NCI-H345 treated with DMSO at 0.1 percent for 48 hours (cell line): Measurements from ENCODE around the gene NTM.

Experiments used
- DNase-seq: peaks from one replicate; lab custom pipeline; 2025; ENCODE audit not compliant: unreplicated experiment; lab: John Stamatoyannopoulos, UW

The NTM gene

DNA sequence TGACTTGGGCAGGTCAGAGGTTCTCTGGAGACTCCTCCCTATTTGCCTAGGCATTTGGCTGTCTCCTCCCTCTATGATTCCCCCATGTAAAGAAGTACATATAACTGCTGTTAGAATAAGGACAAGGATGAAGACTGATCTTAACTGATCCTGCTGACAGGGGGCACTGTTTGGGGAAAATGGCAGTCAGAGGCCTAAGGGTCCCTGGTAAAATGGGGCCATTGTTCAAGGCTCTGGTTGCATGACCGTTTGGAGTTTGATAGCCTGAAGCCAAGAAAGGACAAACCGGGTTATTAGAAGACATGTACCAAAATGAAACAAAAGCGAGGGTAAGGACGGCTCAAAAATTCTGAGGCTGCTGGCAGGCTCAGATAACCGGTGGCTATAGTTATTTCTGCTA, 712.2 kb downstream of the NTM start:
- no peak for DNase-seq

DNA sequence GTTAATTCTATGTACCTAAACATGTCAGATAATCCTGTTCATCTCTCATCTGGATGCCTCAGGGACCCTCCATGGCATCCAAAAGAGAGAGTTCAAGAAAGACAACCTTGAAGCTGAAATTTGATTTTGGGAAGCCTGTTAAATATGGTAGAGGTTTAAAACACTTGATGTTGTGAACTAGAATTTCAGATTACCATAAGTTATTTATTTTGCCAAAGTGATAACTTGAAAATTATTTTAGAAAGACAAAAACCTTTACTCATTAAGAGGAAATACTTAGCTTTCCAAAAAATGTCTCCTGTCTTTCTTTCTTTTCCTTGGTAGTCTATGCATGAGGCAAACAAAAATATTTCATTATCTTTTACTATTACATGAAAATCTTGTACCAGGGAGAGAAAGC, 714.0 kb downstream of the NTM start:
- DNase-seq, result no peak

DNA sequence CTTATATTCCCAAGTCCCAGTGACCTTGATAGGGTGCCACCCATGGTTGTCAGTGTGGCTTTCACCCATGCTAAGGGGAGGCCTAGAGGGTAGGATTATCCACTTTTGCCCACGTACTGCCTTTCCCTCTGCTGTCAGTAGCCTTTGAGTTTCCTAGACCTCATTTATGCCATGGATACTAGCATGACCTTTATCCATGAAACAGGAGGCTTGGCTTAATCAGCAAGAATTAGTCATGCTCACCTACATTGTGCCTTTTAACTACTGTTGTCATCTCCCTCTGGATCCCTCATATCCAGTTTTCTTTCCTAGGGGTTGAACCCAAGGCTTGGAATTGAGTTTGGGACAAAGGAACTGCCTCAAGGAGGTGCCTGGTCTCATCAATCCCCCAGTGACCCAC, 716.7 kb downstream of the NTM start:
- no peak for DNase-seq

DNA sequence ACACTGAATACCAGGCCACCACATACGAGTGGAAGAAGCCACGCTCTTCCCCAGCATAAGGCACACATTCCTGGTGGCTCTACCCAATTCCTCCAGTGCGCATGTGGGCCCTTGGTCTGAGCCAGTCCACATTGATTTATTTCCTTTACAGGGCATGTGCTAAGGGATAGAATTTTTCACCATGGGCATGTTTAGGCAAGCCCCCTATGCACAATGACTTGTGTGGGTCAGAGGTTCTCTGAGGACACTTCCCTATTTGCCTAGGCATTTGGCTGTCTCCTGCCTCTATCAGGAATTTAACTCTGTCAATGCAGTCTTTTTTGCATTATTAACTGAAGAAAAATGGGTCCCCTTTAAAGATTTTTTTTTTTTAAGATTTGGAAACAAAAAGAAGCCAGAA, 718.1 kb downstream of the NTM start:
- no peak for DNase-seq

DNA sequence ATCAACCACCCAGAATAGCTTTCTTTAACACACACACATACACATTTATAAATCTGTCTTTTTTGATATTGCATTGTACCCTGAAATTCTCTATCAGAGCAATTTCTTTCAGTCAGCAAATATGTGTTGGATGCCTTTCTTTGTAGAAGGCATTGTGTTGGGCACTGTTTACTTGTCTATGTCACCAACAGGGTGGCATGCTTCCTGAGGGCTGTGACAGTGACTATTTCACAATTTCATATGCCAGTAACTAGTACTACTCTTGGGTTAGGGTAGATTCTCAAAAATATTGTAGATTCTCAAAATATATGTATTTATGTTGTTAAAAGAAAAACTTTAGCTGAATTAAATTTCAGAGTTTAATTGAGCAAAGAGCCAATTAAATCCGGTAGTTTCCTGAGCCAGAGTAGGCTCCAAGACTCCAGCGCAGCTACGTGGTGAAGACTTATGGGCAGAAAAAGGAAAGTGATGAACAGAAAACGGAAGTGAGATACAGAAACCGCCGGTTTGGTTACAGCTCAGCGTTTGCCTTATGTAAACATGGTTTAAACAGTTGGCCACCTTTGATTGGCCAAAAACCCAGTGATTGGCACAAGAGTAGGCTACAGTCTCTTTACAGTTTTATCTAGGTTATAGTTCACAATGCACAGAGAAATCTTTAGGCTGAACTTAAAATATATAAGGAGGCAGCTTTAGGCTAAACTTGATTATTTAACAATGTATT, 723.3 kb downstream of the NTM start:
- DNase-seq, result no peak

DNA sequence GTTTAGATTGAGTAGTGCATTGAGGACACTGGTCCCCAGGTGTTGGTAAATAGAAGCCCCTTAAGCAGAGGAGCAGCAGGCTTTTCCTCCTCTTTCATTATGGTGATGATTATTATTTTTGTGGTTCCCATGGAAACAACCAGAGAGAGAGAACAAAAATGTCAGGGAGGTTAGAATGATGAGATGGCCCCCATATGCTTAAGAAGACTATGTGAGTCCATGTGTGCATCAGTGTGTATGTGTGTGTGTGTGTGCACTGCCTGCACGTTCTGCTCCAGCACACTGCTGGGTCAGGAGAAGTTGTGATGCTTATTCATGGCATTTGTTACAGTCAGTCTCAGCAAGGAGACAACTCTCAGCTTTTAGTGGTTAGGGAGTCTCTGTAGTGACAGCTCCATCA, 724.2 kb downstream of the NTM start:
- DNase-seq, result no peak

DNA sequence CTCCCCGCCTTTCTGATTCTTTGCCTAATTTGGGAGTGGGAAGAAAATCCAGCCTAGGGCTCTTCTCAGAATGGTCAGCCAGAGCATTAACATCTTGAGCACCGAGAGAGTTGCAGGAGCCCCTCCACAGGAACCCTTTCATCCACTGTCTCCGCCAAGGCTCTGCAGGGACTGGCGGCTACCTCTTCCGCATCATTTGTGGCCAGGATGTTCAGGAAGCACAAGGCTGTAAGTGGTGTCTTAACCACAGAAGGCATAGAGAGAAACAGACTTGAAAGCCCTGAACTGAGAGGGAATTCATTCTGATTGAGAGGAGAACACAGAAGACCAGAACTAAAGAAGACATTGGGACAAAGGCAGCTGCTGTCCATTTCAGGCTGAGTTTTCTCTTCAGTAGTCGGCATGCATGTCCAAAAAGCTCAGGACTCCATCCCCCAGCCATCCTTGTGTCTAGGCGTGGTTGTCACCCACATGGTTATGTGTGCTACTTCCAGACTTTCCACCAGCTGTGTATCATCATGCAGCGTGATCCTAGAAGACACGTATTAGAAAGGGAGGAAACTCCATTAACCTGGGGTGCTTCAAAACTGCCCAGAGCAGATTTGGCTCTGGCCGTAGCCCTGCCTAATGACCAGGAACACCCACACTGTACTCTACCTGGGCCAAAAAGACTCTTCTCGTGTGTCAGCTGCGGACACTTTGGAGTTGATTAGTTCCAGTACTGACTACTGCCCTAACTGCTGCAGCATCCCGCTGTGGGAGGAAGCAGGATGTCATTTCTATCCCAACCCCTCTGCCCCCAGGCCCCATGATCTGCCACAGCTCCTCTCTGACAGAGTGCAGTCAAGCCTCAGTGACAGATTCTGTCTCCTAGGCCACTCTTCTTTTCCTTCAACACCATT, 725.1 kb downstream of the NTM start:
- DNase-seq, result no peak

DNA sequence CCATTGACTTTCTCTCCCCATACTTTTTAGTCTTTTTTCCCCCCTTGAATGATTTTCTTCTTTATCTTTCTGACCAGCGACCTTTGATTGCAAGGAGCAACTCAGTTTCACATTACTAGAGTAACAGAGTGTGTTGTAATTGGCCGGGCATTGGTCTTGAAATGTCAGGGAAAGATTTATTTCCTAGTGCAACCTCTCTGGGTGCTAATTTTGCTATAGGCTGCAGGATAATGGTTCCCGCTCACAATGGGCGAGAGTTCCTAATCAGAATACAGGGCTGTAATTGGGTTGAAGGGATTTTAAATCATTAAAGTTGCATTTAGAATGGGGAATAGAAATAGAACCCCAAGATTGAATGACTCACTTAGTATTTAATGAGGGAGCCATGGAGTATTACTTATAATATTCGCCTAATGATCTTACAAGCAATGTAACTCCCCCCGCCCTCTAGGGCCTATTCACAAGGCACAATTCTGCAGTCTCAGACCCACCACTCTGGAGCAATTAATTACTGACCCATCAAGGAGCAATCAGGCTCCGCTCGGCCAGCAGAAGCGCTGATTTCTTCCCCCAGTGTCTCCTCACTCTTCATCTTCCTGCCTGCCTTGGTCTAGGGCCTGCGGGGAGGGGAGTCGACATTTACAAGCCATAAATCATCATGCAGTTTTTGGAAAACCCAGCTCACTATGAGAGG, 725.9 kb downstream of the NTM start:
- DNase-seq, result no peak

DNA sequence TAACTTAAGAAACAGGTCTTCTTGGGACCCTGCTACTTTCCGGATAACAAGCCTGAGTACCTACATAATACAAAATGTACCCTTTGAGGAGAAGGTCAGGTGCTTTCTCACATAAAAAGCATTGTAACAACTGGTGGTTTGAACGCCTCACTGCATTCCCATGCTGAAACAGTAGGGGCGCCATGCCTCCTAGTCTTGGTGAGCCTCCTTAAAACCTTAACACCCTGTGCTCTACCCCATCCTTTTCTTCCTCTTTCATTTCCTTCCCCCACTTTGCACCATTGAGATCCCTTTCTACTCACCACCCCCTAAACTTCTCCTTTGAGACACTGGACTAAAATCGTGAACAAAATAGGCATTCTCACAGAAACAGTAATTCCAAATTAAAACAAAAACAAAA, 729.3 kb downstream of the NTM start:
- no peak for DNase-seq

DNA sequence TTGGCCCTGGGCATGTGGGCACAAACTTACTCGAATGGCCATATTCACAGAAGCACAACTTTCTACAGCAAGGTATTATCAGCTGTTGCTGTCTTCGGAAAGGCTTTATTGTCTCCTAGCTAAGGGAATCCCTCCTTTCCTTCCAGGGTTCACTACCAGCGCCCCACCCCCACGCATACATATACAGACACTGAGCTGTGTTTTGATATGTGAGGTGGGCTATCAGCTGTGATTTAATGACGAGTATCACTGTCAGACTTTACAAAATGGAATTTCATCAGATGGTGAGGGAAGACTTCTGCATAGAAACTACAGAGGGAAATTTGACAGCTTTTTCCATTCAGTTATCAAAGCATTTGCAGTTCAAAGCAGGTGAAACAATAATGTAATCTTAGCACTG, 730.2 kb downstream of the NTM start:
- no peak for DNase-seq

DNA sequence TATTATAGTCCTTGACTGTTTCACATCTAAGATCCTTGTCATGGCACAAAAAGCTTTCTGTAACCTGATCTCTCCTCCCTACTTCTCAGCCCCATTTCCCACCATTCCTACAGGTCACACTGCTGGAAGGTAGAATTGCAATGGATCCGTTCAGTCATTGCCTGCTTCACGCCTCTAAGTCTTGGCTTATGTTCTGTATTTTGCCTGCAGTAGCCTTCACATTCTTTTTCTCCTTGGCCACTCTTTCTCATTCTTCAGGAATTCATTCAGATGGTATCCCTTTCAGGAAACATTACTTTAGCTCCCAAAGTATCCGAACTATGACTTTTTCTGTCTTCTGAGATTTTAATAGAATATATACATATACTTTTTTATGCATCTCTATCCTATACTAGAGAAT, 731.5 kb downstream of the NTM start:
- no peak for DNase-seq

DNA sequence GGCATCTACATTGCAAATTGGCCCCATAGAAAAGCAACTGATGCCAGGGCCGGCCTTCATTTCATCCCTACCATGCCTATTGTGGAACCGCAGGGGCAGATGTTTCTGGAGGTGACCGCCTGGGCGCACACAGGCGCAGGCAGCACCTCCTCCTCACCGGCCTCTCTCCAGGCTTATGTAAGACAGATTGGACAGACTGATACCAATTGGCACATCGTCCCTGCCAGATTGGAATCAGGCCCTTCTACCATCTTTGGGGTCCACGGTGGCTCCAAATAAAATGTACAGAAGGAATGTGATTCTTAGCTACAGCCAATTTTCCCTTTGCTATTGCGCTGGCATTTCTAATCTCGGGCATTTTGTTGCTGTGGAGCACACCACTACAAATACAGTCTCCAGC, 732.6 kb downstream of the NTM start:
- DNase-seq, result no peak

DNA sequence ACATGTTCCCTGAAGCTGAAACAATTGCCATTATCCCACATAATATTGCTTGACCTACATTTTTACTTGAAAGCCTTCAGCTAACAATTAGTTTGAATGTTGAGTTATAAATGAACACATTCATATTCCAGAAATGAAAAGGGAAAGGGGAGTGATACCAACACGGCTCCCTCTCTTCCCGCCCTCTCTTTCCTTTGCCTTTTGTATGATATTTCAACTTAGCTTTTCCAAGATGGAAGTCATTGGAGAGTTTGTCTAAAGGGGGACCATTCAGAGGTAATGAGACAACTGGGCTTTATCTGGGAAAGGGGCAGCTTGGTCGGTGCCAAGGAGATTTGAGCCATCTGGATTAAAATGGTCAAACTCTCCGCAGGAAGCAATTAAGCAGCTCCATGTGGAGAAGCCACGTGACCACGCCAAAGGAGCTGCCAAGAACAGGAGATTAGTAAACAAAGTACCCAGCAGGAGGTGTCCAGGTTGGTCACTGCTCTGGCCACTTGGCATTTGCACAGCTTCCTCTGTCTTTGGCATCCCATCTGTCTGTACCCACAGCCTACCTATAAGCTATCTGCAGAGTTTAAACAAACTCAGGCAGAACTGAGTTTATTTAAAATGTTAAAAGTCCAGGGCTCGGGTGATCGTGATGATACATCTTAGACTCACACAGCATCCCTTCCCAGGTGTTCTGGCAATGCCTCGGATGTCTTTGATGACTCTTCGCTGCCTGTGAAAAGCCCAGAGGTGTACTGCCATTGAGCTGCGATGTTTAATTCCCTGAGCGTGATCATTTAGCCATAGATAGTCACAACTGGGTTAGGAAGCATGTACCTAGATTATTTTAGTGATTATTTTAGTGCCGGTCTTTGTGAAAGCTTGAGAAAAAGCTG, 735.9 kb downstream of the NTM start:
- no peak for DNase-seq

DNA sequence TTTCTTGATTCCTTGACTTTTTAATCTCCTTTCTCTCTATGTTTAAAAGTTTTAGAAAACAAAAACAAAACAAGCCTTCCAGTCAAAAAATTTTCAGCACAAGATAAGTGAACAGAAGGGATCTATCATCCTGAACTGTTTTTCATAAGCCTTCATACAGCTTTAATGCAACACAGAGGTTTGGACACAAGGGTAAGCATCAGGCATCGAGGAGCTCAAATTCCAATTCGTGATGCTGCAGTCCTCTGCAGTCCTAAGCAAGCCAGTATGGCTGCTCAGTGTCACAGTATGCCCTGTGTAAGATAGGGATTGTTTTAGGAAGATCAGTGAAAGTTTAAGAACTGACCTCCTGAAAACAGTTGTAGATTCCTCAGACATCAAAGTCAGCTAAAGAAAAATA, 740.9 kb downstream of the NTM start:
- DNase-seq, result no peak

DNA sequence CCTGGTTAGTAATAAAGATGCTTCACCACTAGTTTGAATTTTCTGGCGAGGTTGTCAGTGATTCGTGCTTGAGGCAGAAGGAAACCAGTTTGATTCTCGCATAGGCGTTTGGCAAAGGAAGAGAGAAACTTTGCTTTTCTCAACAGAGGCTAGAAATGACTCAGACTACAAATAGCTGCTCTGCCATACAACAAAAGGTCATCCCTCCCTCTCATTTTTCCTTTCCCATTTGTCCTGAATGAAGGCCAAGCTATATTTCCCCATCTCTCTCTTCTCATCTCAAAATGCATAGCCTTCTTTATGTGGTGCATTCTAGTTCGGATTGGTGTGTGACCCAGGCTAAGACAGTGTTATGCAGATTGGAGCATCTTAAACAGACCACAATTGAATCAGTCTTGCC, 741.4 kb downstream of the NTM start:
- DNase-seq, result no peak

DNA sequence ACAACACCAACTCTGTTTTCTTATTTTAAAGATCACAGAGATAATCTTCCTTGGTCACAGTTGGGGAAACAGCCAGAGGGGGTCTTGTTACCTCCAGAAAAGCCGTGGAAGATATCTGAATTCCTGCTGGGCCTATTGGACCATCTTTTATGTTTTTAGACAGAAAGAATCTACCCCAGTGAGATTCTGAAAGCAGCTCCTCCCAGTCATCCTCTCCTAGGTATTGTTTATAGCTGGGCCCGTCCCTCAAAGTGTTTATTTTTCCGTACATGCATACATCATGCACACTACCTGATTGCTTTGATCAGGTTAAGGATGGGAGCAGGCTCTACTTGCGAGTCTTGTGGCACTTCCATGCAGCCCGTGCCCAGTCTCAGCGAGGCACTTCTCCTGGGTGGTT, 742.4 kb downstream of the NTM start:
- DNase-seq, result no peak

DNA sequence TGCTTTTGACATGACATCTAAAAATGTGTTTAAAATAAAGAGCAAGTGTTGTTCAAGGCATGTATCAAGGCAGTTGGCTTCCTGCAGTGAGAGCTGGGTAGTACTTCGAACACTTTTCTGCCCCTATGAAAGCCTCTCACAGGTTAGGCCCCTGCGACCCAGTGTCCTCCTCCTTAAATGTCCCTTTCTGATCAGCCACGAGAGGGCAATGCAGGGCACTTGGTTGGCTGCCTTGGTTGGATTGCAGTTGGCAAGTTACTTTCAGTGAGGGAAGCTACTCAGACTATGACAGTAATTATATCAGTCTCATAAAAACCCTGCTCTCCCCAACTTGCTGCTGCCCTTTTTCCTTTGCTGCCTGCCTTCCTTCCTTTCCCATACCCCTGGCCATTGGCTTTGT, 743.8 kb downstream of the NTM start:
- DNase-seq, result peak; percentile 63

DNA sequence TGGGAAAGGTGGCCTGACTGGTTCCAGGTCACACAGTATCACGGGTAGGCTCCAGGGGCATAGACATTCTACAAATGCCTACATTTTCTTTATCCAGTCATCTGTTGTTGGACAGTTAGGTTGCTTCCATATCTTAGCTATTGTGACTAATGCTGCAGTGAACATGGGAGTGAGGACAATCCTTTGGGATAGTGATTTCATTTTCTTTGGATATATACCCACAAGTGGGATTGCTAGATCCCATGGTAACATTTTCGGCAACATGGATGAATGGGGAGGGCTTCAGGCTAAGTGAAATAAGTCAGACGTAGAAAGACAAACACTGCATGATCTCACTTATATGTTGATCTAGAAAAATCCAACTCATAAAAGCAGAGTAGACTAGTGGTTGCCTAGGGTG, 744.3 kb downstream of the NTM start:
- no peak for DNase-seq

DNA sequence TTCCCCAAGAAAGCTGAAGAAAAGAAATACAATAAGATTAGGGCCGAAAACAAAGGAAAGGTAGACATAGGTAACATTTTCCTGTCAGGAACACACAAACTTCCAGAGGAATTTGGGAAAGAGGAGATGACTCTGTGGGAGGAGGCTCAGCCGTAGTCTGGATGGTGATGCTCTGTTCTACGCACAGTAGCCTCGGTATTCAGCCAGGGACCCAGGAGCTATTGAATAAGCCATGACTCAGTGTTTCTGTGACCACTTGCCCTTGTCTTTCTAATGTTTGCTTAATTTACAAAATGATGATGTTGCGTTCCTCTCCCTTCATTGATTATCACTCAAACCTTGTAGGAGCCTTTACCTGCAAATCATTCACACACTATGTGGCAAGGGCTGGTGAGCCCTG, 745.0 kb downstream of the NTM start:
- DNase-seq, result no peak

DNA sequence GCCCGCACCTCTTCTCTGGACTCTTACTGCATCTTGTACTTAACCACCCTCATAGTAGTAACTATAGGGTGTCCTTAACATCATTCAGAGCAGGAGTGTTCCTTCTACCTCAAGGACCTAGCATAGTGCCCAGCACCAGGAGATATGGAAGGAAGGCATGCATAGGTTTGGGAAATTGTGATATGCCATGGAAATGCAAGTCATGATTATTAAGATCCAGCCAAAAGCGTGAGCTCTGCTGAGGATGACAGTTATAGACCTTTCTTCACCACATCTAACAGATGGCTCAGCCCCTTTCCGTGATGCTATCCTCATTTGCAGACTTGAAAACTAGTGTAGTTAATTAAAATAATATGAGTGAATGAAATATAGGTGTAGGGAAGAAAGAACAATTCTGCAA, 746.1 kb downstream of the NTM start:
- no peak for DNase-seq

DNA sequence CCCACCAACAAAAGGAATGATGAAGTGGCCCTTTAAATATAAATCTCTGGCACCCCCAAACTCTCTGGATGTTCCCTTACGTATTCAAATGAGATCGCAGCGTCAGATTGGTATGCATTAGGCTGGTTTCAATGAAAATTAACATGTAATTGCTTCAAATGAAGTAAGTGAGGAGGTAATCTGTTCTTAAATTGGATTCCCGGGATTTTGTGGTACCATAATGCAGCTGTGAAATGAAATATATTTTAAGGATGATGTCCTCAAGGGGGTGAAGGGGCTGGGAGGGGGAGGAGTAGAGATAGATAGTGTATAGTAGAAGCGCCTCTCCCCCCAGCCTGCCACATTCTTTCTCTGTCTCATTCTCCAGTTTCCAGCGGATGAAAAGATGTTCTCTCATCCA, 748.2 kb downstream of the NTM start:
- no peak for DNase-seq
